HG02970 (cell line): ENCODE data around the gene PRMT9.

ENCODE experiments used
- ATAC-seq: cut with Tn5 transposase; IDR thresholded peaks from one replicate; pipeline ENCODE4 v1.9.1; 2021; ENCODE audit warnings: mild to moderate bottlenecking, moderate library complexity, moderate number of reproducible peaks; ENCODE audit not compliant: unreplicated experiment, low FRiP score

The PRMT9 gene

GRCh38 chr4:147682755-147683154 lies 1.2 kb downstream of the PRMT9 start:
- ATAC-seq = no peak

GRCh38 chr4:147678796-147679549 lies 5.0 kb downstream of the PRMT9 start:
- ATAC-seq = no peak

GRCh38 chr4:147678106-147678505 lies 5.9 kb downstream of the PRMT9 start:
- ATAC-seq = no peak

- no peak for ATAC-seq
These were observed 9.5 kb downstream of the PRMT9 start for GRCh38 chr4:147674496-147674895.

GRCh38 chr4:147674073-147674472 lies 9.9 kb downstream of the PRMT9 start:
- ATAC-seq = no peak

- ATAC-seq = no peak
These were observed 25.5 kb downstream of the PRMT9 start for GRCh38 chr4:147658501-147658900.

- ATAC-seq = no peak
These were observed 28.3 kb downstream of the PRMT9 start for GRCh38 chr4:147655639-147656038.

- ATAC-seq = no peak
These were observed 32.4 kb downstream of the PRMT9 start for GRCh38 chr4:147651563-147651962.

- no peak for ATAC-seq
These were observed 35.3 kb downstream of the PRMT9 start for GRCh38 chr4:147648656-147649055.

- ATAC-seq = no peak
These were observed 38.9 kb downstream of the PRMT9 start for GRCh38 chr4:147645099-147645498.

GRCh38 chr4:147644471-147644870 lies 39.5 kb downstream of the PRMT9 start:
- ATAC-seq = no peak

- ATAC-seq = no peak
These were observed 40.3 kb downstream of the PRMT9 start for GRCh38 chr4:147643616-147644015.

GRCh38 chr4:147640331-147640730 lies 43.6 kb downstream of the PRMT9 start:
- ATAC-seq = no peak

- no peak for ATAC-seq
These were observed 44.6 kb downstream of the PRMT9 start for GRCh38 chr4:147639388-147639787.

GRCh38 chr4:147638942-147639341 lies 45.0 kb downstream of the PRMT9 start:
- ATAC-seq = no peak

GRCh38 chr4:147638365-147638764 lies 45.6 kb downstream of the PRMT9 start:
- ATAC-seq = no peak

GRCh38 chr4:147635348-147635747 lies 48.6 kb downstream of the PRMT9 start:
- no peak for ATAC-seq

- ATAC-seq = no peak
These were observed 50.3 kb downstream of the PRMT9 start for GRCh38 chr4:147633643-147634042.

GRCh38 chr4:147633113-147633512 lies 50.9 kb downstream of the PRMT9 start:
- no peak for ATAC-seq

- ATAC-seq = no peak
These were observed 53.9 kb downstream of the PRMT9 start for GRCh38 chr4:147629783-147630730.

GRCh38 chr4:147628415-147628814 lies 55.5 kb downstream of the PRMT9 start:
- ATAC-seq = no peak

- no peak for ATAC-seq
These were observed 57.1 kb downstream of the PRMT9 start for GRCh38 chr4:147626903-147627302.
